Keratinocyte (primary cell): ENCODE measurements around the gene ATP8B1. TPM values are rescaled to one million over a fixed set of nuclear protein-coding genes. Genes with fewer than 3 reads are reported as not detected.

Experiments used
- DNase-seq: peaks from one replicate; pipeline ENCODE4 v3.0.0-alpha.2; 2011; ENCODE audit warnings: low read depth, missing footprints, low spot score
- FAIRE-seq: peaks from 2 replicates; lab custom pipeline; 2011; peaks lifted over from hg19 to GRCh38; lab: Jason Lieb, UNC
- H2AFZ ChIP-seq: 2 replicates; pipeline ENCODE4 v1.6.0; 2012; ENCODE audit warnings: low read length, control low read depth, inconsistent platforms; ENCODE audit not compliant: control insufficient read depth
- H3K27ac ChIP-seq: 2 replicates; pipeline ENCODE4 v1.5.1; 2011; ENCODE audit warnings: low read length; ENCODE audit not compliant: control insufficient read depth, insufficient read depth
- H3K27me3 ChIP-seq: 3 replicates; pipeline ENCODE4 v1.6.0; 2011; ENCODE audit warnings: low read length; ENCODE audit not compliant: control insufficient read depth, insufficient read depth; ENCODE audit errors: extremely low read depth
- H3K36me3 ChIP-seq, 2 experiments: 2 replicates in 1 of 2; 3 replicates in 1 of 2; pipeline ENCODE4 v1.5.1; 2011; ENCODE audit warnings: low read length in 2 of 2, mild to moderate bottlenecking in 1 of 2; ENCODE audit not compliant: control insufficient read depth in 2 of 2, insufficient read depth in 2 of 2; ENCODE audit errors: extremely low read depth in 1 of 2
- H3K4me1 ChIP-seq: 3 replicates; pipeline ENCODE4 v1.5.1; 2011; ENCODE audit warnings: low read length; ENCODE audit not compliant: control insufficient read depth, insufficient read depth; ENCODE audit errors: extremely low read depth
- H3K4me2 ChIP-seq: 3 replicates; pipeline ENCODE4 v1.6.0; 2011; ENCODE audit warnings: low read depth, low read length; ENCODE audit not compliant: control insufficient read depth, insufficient read depth; ENCODE audit errors: extremely low read depth
- H3K4me3 ChIP-seq, 3 experiments: fragments of 200-600 bp in 1 of 3; sonication (generic) in 1 of 3; 2 replicates in 2 of 3; 3 replicates in 1 of 3; pipeline ENCODE4 v1.5.1; 2011 to 2016; ENCODE audit warnings: low read length in 3 of 3, mild to moderate bottlenecking in 3 of 3, control low read depth in 2 of 3, inconsistent platforms in 1 of 3, low read depth in 1 of 3, mixed read lengths in 1 of 3, mixed run types in 1 of 3, moderate library complexity in 1 of 3; ENCODE audit not compliant: control insufficient read depth in 2 of 3, insufficient read depth in 2 of 3; ENCODE audit errors: extremely low read depth in 1 of 3
- H3K79me2 ChIP-seq: 2 replicates; pipeline ENCODE4 v1.6.0; 2012; ENCODE audit warnings: low read length; ENCODE audit not compliant: control insufficient read depth, insufficient read depth
- H3K9ac ChIP-seq: 3 replicates; pipeline ENCODE4 v1.6.0; 2011; ENCODE audit warnings: low read length; ENCODE audit not compliant: control insufficient read depth, insufficient read depth; ENCODE audit errors: extremely low read depth
- H3K9me1 ChIP-seq: 3 replicates; pipeline ENCODE4 v1.6.0; 2011; ENCODE audit warnings: low read length; ENCODE audit not compliant: control insufficient read depth, insufficient read depth; ENCODE audit errors: extremely low read depth
- H3K9me3 ChIP-seq: 2 replicates; pipeline ENCODE4 v1.5.1; 2012; ENCODE audit warnings: low read depth, low read length; ENCODE audit not compliant: control insufficient read depth
- H4K20me1 ChIP-seq: 3 replicates; pipeline ENCODE4 v1.6.0; 2011; ENCODE audit warnings: low read length; ENCODE audit not compliant: control insufficient read depth, insufficient read depth; ENCODE audit errors: extremely low read depth
- CTCF ChIP-seq, 3 experiments: IDR thresholded peaks in 1 of 3; conservative IDR thresholded peaks in 1 of 3; optimal IDR thresholded peaks in 1 of 3; 2 replicates in 2 of 3; 3 replicates in 1 of 3; pipeline versions ENCODE3 to v1.5.1; 2011; ENCODE audit warnings: low read length in 3 of 3, mild to moderate bottlenecking in 3 of 3, moderate library complexity in 2 of 3, control low read depth in 1 of 3, inconsistent platforms in 1 of 3; ENCODE audit not compliant: insufficient read depth in 2 of 3; ENCODE audit errors: extremely low read depth in 1 of 3
- EZH2 ChIP-seq: IDR thresholded peaks from one replicate; pipeline ENCODE4 v1.6.1; 2012; ENCODE audit warnings: inconsistent platforms, mild to moderate bottlenecking, low read length, moderate library complexity
- dilution Hi-C: fragments of 300-500 bp; cut with MboI; formaldehyde crosslinking; loops from one replicate; pipeline ENCODE4 v1.7.0; 2020; ENCODE audit warnings: low sequenced_read_pairs; ENCODE audit not compliant: extremely low pct_ligation_motif_present
- polyA plus RNA-seq, 5 experiments: library from polyadenylated mRNA; depleted of rRNA in 3 of 5; stranded (reverse) in 3 of 5; stranded (forward) in 1 of 5; unstranded in 1 of 5; fragments of >200 nt; gene quantifications; 1 replicate in 1 of 5; 2 replicates in 3 of 5; 3 replicates in 1 of 5; pipeline versions ENCODE4 v1.2.1 to v1.2.3, GENCODE V29; 2011 to 2012; ENCODE audit warnings: missing spikeins in 2 of 5, low read depth in 1 of 5, low replicate concordance in 1 of 5

The ATP8B1 gene
- polyA plus RNA-seq, 1 donor (not counting 4 experiments of a cell fraction or from before 2014, with no cell fraction given), result 20.4 TPM

GRCh38 chr18:57733861-57734260 is 69.3 kb downstream of the ATP8B1 start:
- no peaks in the 10 kb centered on the region for H3K36me3 ChIP-seq
- no peak overlapping the region for H2AFZ ChIP-seq
- no peak overlapping the region for H3K4me2 ChIP-seq
- dilution Hi-C loops, result no loop called here
- peaks cover 25% of the 10 kb centered on the region for H3K4me1 ChIP-seq
- no peak overlapping the region for H3K9ac ChIP-seq
- no peak overlapping the region for H3K4me3 ChIP-seq
- no peaks in the 10 kb centered on the region for H3K27me3 ChIP-seq
- H3K27ac ChIP-seq, result no peak overlapping the region
- no peaks in the 10 kb centered on the region for H4K20me1 ChIP-seq
- no peaks in the 10 kb centered on the region for H3K9me1 ChIP-seq
- FAIRE-seq, result no peak
- H3K9me3 ChIP-seq, result no peaks in the 10 kb centered on the region
- H3K79me2 ChIP-seq, result no peaks in the 10 kb centered on the region
- DNase-seq, result no peak
- TF ChIP-seq CTCF (optimal IDR thresholded peaks at IDR 0.05 in 1 of 3, IDR thresholded peaks at IDR 0.05 in 1 of 3, conservative IDR thresholded peaks at IDR 0.05 in 1 of 3; ENCODE audit: extremely low read depth in 1 of 3, insufficient read depth in 2 of 3, low read length in 3 of 3) (no peak), EZH2 (no peak)

- peak overlapping the region; percentile 40 for H3K27ac ChIP-seq
- dilution Hi-C loops, result no loop called here
- H2AFZ ChIP-seq, result no peak overlapping the region
- H3K4me1 ChIP-seq, result peaks cover 28% of the 10 kb centered on the region
- H3K9me1 ChIP-seq, result no peaks in the 10 kb centered on the region
- no peaks in the 10 kb centered on the region for H4K20me1 ChIP-seq
- peak overlapping the region; percentile 77 for H3K4me2 ChIP-seq
- peaks cover 0 to 1% of the 10 kb centered on the region in 2 experiments for H3K36me3 ChIP-seq
- DNase-seq (no peak), FAIRE-seq (no peak)
- H3K79me2 ChIP-seq, result no peaks in the 10 kb centered on the region
- TF ChIP-seq CTCF (optimal IDR thresholded peaks at IDR 0.05 in 1 of 3, IDR thresholded peaks at IDR 0.05 in 1 of 3, conservative IDR thresholded peaks at IDR 0.05 in 1 of 3; ENCODE audit: extremely low read depth in 1 of 3, insufficient read depth in 2 of 3, low read length in 3 of 3), result no peak
- no peak for TF ChIP-seq EZH2
- H3K4me3 ChIP-seq, result peak overlapping the region in 1 of 3 experiments; percentile 22
- peak overlapping the region; percentile 15 for H3K9ac ChIP-seq
- H3K9me3 ChIP-seq, result no peaks in the 10 kb centered on the region
- no peaks in the 10 kb centered on the region for H3K27me3 ChIP-seq
Observed at GRCh38 chr18:57730146-57730545, 73.0 kb downstream of the ATP8B1 start.
